GM12892 (cell line): ENCODE measurements around the gene CCDC175. TPM values are rescaled to one million over a fixed set of nuclear protein-coding genes. Genes with fewer than 3 reads are reported as not detected.

Experiments
- DNase-seq: peaks from one replicate; pipeline ENCODE4 v3.0.0; 2011; ENCODE audit not compliant: insufficient read length
- FAIRE-seq: peaks from 2 replicates; lab custom pipeline; 2011; peaks lifted over from hg19 to GRCh38; lab: Jason Lieb, UNC
- POLR2A ChIP-seq: IDR thresholded peaks from 2 replicates; pipeline ENCODE4 v1.6.1; 2011; ENCODE audit warnings: low read depth, low read length, control low read depth
- POLR2AphosphoS5 ChIP-seq: IDR thresholded peaks from 2 replicates; pipeline ENCODE4 v1.6.1; 2011; ENCODE audit warnings: low read depth, low read length, control low read depth
- TAF1 ChIP-seq: IDR thresholded peaks from 2 replicates; pipeline ENCODE4 v1.6.1; 2011; ENCODE audit warnings: low read depth, mild to moderate bottlenecking, control low read depth, low read length, borderline replicate concordance
- polyA plus RNA-seq: library from polyadenylated mRNA; unstranded; fragments of >200 nt; gene quantifications from one replicate; pipeline ENCODE4 v1.2.1, GENCODE V29; 2012; ENCODE audit warnings: missing spikeins, inconsistent platforms; ENCODE audit not compliant: missing spikeins

The CCDC175 gene
- polyA plus RNA-seq = not detected

DNA sequence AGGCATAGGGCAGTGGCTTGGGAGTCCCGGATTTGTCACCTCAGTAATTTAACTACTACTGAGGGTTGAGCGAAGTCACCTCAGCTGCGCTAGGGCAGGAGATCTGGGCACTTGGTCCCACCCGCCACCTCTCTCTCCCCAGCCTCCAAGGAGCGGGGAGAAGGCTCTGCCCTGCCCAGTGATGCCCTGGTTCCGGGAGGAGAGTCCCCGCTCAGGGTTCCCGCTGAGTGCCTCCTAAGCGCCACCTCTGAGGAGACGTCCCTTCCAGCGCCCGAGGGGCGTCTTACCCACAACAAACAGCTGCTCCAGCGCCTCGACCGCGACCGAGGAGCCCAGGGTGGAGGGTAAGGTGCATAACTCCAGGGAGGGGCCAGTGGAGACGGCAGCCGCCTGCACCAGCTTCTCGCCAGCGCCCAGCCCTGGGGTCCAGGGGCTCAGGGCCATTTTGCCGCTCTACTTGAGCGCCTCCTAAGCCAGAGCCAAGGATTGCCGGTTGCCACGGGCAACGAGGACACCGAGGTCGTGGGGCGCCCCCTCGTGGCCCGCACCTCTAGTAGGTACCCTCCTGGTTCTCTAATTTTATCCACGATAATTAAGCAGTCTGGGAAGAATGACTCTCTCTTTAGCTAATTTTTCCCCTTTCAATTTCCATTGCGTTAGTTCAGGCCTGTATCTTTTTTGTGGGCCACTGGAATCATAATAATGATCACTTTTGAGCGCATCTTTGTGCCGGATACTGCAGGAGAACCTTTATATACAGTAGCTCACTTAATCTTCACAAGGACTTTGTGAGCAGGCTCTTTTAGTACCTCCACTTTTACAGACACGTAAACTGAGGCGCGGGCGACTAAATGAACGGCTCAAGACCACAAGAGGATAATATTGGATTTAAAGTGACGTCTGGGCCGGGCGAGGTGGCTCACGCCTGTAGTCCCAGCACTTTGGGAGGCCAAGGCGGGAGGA is at the start of gene CCDC175:
TSS of gene CCDC175 (minus strand) at position 481 of the 963 bp plus-strand sequence. CDS start at position 444, 37 bp downstream.
- DNase-seq = peak; percentile 66
- FAIRE-seq = peak; percentile 36

DNA sequence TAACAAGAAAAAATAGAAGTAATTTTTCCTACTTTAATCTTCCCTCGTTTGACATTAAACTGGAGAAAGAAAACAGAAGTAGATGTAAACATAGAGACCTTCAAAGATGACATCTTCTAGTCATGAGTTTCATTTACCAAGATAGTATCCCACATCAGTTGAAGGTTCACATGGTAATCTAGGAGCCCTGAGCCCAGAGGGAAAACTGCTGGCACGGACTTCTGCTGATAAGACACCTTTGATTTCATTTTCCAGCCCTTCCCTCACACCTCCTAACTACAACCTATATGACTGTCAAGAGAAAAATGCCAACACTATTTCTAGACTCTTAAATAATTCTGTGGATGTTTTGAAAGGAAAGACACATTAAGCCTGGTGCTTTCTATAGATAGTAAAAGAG is 46.0 kb upstream of the CCDC175 start:
- DNase-seq (no peak), FAIRE-seq (no peak)
- no peak for TF ChIP-seq TAF1
- no peak for TF ChIP-seq POLR2A
- no peak for TF ChIP-seq POLR2AphosphoS5

More for the DNA sequence above, at the start of gene CCDC175:
- no peak for TF ChIP-seq POLR2AphosphoS5
- no peak for TF ChIP-seq TAF1
- TF ChIP-seq POLR2A = no peak

DNA sequence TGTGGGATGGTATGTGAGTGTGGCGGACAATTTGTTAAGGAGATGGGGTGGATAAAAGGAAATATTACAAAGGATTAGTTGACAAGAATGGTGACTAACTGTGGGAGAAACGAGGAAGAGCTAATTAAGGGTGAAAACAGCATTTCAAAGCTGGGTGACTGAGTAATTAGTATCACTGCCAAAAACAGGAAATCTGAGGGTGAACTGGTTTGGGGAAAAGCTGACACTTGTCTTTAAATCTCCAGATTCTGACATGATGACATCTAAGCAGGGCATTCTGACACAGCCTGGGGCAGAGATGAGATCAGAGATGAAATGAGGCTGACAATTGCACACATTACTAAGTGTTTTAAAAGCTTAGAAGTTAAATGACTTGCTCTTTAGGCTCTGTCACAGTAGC is 42.4 kb upstream of the CCDC175 start:
- DNase-seq = no peak
- no peak for FAIRE-seq
- no peak for TF ChIP-seq POLR2AphosphoS5
- TF ChIP-seq TAF1 = no peak
- TF ChIP-seq POLR2A = no peak

DNA sequence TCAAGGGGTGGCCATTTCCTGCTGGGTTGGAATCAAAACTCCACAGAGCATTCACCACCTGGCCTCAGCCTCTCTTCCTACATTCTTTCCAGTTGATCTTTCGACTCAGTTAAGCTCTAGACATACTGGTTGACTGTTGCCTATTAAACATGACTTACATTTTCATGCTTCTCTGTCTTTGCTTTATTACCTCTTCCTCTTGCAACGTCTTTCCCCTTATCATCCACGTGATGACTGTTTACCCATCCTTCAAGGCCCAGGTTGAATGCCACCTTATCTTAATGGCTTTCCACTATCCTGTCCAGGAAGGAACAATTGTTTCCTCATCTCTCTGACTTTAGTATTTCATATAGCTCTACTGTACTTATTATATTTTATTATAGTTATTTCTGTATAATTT is 24.4 kb upstream of the CCDC175 start:
- FAIRE-seq (no peak), DNase-seq (no peak)
- TF ChIP-seq POLR2AphosphoS5 (no peak), TAF1 (no peak), POLR2A (no peak)

DNA sequence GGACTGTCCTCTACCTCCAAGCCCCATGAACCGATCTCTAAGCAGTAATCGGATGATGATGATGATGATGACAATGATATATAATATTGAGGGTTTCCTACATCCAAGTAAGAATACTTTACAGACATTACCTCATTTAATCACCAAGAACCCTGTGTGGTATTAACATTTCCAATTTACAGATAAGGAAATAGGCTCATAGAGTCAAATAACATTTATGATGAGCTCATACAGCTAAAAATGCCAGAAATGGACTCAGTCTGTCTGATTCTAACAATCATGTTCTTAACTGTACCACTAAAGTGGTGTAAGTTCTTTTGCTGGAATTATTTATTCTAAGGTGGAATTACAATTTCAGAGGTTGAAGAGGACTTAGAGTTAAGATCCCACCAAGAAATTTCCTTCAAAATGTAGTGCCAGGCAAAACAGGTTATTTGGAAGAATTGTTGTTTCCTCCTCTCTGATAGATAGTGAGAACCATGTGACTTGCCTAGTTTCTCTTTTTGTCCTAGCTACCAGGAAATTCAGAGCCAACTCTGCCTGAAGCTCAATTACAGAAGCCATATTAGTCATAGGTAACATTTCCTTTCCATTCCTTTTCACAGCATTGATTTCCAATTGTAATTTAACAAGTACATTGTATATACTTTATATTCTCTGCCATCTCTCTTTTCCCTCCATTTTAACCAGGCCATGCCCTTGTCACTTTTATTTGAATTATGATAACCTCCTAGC is 23.8 kb upstream of the CCDC175 start:
- FAIRE-seq (no peak), DNase-seq (no peak)
- TF ChIP-seq TAF1 (no peak), POLR2A (no peak), POLR2AphosphoS5 (no peak)

- TF ChIP-seq POLR2A = no peak
- TF ChIP-seq POLR2AphosphoS5 = no peak
- TF ChIP-seq TAF1 = no peak
- DNase-seq = no peak
- FAIRE-seq = no peak
Observed at GRCh38 chr14:59595071-59595470, 18.5 kb upstream of the CCDC175 start.

DNA sequence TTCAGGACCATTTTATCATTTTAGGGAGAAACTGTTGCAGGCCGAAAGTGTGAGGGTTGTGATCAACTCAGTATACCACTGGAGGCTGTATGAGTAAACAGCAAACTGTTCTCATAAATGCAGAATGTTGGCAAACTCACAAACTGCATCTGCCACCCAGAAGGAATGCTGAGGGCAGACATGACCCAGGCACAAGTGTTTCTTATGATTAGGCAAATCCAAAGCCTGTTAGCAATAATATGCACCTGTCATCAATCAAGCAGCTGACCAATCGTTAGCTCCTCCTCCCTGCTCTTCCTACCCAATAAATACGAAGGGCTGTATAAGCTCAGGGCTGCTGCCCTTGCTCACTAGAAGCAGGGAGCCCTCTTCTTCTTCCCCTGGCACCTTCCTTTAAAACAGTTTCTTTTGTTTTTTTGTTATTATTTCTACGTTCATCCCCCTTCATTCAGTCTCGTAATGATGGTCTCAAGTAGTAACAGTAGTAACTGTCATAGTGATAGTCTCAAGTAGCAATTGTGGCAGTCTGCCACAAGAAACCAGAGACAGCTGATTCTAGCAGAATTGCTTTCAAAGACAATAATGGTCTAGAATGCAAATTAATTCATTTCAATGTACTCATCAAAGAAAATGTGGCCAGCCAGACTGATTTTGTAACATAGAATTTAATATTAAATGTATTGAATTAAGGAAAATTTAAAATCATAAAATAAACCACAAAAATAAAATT is 15.2 kb upstream of the CCDC175 start:
- no peak for TF ChIP-seq TAF1
- no peak for TF ChIP-seq POLR2A
- no peak for TF ChIP-seq POLR2AphosphoS5
- FAIRE-seq (no peak), DNase-seq (no peak)

DNA sequence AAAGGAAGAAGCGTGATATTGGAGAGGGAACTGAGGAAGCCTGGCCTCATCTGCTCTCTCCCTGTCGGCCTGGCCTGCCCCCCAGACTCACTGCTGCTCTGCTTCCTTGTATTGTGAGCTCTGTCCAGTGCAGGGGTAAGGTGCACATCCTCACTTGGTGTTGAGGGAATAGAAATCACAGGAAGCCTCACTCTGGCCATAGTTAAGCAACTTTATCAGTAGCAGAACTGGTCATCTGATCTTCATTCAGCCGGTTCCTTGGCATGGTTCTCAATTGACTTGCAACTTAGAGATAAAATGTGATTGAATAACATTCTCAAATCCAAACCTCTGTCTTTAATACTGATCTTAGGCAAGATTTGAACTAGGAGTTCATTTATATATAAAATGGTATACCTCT is 11.5 kb upstream of the CCDC175 start:
- TF ChIP-seq POLR2A = no peak
- TF ChIP-seq POLR2AphosphoS5 = no peak
- no peak for TF ChIP-seq TAF1
- FAIRE-seq (no peak), DNase-seq (no peak)

DNA sequence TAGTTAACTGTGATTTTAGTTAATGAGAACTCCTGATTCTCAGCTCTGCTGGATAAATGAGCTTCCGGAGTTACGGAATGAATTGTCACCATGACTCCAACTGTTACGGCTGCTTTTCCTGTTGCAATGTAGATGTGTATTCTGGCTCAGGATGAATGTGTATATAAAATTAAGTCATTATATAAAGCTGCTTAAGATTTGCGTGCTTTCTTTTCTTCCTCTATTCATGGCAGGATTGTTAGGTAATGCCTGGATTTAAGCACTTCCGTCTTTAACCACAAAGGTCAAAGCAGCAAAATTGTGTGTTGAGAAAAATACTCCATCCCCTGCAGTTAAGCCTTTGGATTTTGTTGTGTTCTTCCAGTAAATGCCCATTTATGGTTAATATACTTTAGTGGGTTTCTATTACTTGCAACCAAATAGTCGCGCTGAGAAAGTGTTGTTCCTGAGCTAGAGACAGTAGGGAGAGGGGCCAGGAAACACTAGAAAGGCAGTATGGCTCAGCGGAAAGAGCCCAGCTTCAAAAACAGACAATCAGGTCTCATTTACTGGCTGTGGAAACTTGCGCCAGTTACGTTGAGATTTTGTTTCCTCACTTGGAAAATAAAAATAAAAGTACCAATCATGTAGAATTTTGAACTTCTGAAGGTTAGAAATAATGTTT is 9.4 kb upstream of the CCDC175 start:
- TF ChIP-seq TAF1 = no peak
- TF ChIP-seq POLR2A = no peak
- DNase-seq (no peak), FAIRE-seq (no peak)

- DNase-seq (no peak), FAIRE-seq (no peak)
- no peak for TF ChIP-seq POLR2AphosphoS5
- no peak for TF ChIP-seq TAF1
- TF ChIP-seq POLR2A = no peak
Observed at GRCh38 chr14:59583755-59584154, 7.1 kb upstream of the CCDC175 start.
